GM21515 (cell line): ENCODE measurements around the gene GALNT17.

ENCODE experiments used
- ATAC-seq: cut with Tn5 transposase; IDR thresholded peaks from one replicate; pipeline ENCODE4 v1.9.1; 2021; ENCODE audit not compliant: unreplicated experiment

GALNT17 gene

GRCh38 chr7:71486856-71487628 lies 355.1 kb downstream of the GALNT17 start:
- ATAC-seq, result no peak

- ATAC-seq, result no peak
These were observed 356.4 kb downstream of the GALNT17 start for GRCh38 chr7:71488308-71488707.

- no peak for ATAC-seq
These were observed 359.4 kb downstream of the GALNT17 start for GRCh38 chr7:71491336-71491735.

- no peak for ATAC-seq
These were observed 363.9 kb downstream of the GALNT17 start for GRCh38 chr7:71495828-71496227.

- no peak for ATAC-seq
These were observed 365.5 kb downstream of the GALNT17 start for GRCh38 chr7:71497256-71497946.

- no peak for ATAC-seq
These were observed 366.4 kb downstream of the GALNT17 start for GRCh38 chr7:71498381-71498780.

- ATAC-seq, result no peak
These were observed 372.9 kb downstream of the GALNT17 start for GRCh38 chr7:71504697-71505441.

GRCh38 chr7:71506822-71507221 lies 374.9 kb downstream of the GALNT17 start:
- no peak for ATAC-seq

- no peak for ATAC-seq
These were observed 376.0 kb downstream of the GALNT17 start for GRCh38 chr7:71507680-71508602.

GRCh38 chr7:71509381-71509780 lies 377.4 kb downstream of the GALNT17 start:
- ATAC-seq, result no peak

GRCh38 chr7:71511361-71511807 lies 379.4 kb downstream of the GALNT17 start:
- ATAC-seq, result no peak

- ATAC-seq, result no peak
These were observed 386.2 kb downstream of the GALNT17 start for GRCh38 chr7:71517940-71518699.

- no peak for ATAC-seq
These were observed 386.9 kb downstream of the GALNT17 start for GRCh38 chr7:71518880-71519279.

GRCh38 chr7:71521506-71521905 lies 389.6 kb downstream of the GALNT17 start:
- no peak for ATAC-seq

- no peak for ATAC-seq
These were observed 394.2 kb downstream of the GALNT17 start for GRCh38 chr7:71526106-71526505.

GRCh38 chr7:71527213-71527612 lies 395.3 kb downstream of the GALNT17 start:
- no peak for ATAC-seq

- ATAC-seq, result no peak
These were observed 403.7 kb downstream of the GALNT17 start for GRCh38 chr7:71535616-71536015.

- ATAC-seq, result no peak
These were observed 406.3 kb downstream of the GALNT17 start for GRCh38 chr7:71538210-71538609.

GRCh38 chr7:71539615-71540014 lies 407.7 kb downstream of the GALNT17 start:
- ATAC-seq, result no peak
